Immature natural killer cell (primary cell): ENCODE measurements around the gene EVI5. TPM values are rescaled to one million over a fixed set of nuclear protein-coding genes. Genes with fewer than 3 reads are reported as not detected.
"Not testable (repeated sequence)": the region's sequence is repeated elsewhere in the genome, so short reads cannot be mapped to it uniquely, and the experiment has no call there.

ENCODE experiments used
- DNase-seq, 3 donors: peaks; one replicate each; pipeline ENCODE4 v3.0.0; 2022; ENCODE audit warnings: mixed read lengths in 1 of 3
- H3K27ac Mint-ChIP-seq, 6 donors: one replicate each; pipeline ENCODE4 v1.8.0; 2020; ENCODE audit warnings: mixed read lengths in 6 of 6, mild to moderate bottlenecking in 5 of 6, inconsistent platforms in 4 of 6, moderate library complexity in 3 of 6
- H3K27me3 Mint-ChIP-seq, 3 donors: one replicate each; pipeline ENCODE4 v1.8.0; 2020 to 2021; ENCODE audit warnings: low read depth in 3 of 3, mild to moderate bottlenecking in 3 of 3, mixed read lengths in 3 of 3, moderate library complexity in 3 of 3, inconsistent platforms in 1 of 3
- H3K36me3 Mint-ChIP-seq, 3 donors: one replicate each; pipeline ENCODE4 v1.8.0; 2020; ENCODE audit warnings: mixed read lengths in 3 of 3, inconsistent platforms in 2 of 3, mild to moderate bottlenecking in 2 of 3
- H3K4me1 Mint-ChIP-seq, 2 donors: one replicate each; pipeline ENCODE4 v1.8.0; 2020; ENCODE audit warnings: inconsistent platforms in 2 of 2, mild to moderate bottlenecking in 2 of 2, mixed read lengths in 2 of 2, moderate library complexity in 1 of 2
- H3K4me3 Mint-ChIP-seq, 5 donors: one replicate each; pipeline ENCODE4 v1.8.0; 2020; ENCODE audit warnings: mild to moderate bottlenecking in 5 of 5, mixed read lengths in 5 of 5, inconsistent platforms in 3 of 5, moderate library complexity in 3 of 5
- H3K9me3 Mint-ChIP-seq, 6 donors: one replicate each; pipeline ENCODE4 v1.8.0; 2020; ENCODE audit warnings: mild to moderate bottlenecking in 6 of 6, mixed read lengths in 6 of 6, inconsistent platforms in 4 of 6, moderate library complexity in 3 of 6
- polyA plus RNA-seq, 3 donors: library from polyadenylated mRNA; unstranded; fragments of 300-500 nt; fragmentation: Illumina TruSeq; gene quantifications; one replicate each; pipeline ENCODE4 v1.2.3, GENCODE V29; 2021

EVI5 gene
- polyA plus RNA-seq, 3 donors from 2014 or later = 0.39 to 2.2 (median 1.7) TPM

GRCh38 chr1:92784021-92784638 is 778 bp downstream of the EVI5 start:
- Mint-ChIP-seq H3K36me3 (no peaks in the 10 kb centered on the region), H3K4me3 (peak overlapping the region; percentile 63 to 86 (median 78)), H3K4me1 (peaks cover 15 to 18% of the 10 kb centered on the region in 2 donors), H3K9me3 (peaks cover 0 to 2% (median 0%) of the 10 kb centered on the region in 6 donors), H3K27ac (peak overlapping the region in 3 of 6 donors; percentile 45 to 78 (median 47)), H3K27me3 (peaks cover 7 to 38% (median 33%) of the 10 kb centered on the region in 3 donors)
- peak; percentile 52 to 61 (median 57) for DNase-seq

- not testable (repeated sequence) for DNase-seq
- H3K4me1 Mint-ChIP-seq = peaks cover 15 to 18% of the 10 kb centered on the region in 2 donors
Measured at GRCh38 chr1:92783550-92783949, 1.4 kb downstream of the EVI5 start.

GRCh38 chr1:92778376-92778775 is 6.5 kb downstream of the EVI5 start:
- Mint-ChIP-seq H3K27ac (no peak overlapping the region), H3K4me1 (no peaks in the 10 kb centered on the region), H3K9me3 (peaks cover 0 to 2% (median 0%) of the 10 kb centered on the region in 6 donors), H3K36me3 (no peaks in the 10 kb centered on the region), H3K27me3 (peaks cover 4 to 23% (median 22%) of the 10 kb centered on the region in 3 donors), H3K4me3 (no peak overlapping the region)
- no peak for DNase-seq

More at GRCh38 chr1:92783550-92783949, 1.4 kb downstream of the EVI5 start:
- Mint-ChIP-seq H3K4me3 (peak overlapping the region; percentile 63 to 86 (median 78)), H3K27me3 (peaks cover 7 to 41% (median 33%) of the 10 kb centered on the region in 3 donors), H3K27ac (peak overlapping the region in 1 of 6 donors; percentile 47)
- H3K9me3 Mint-ChIP-seq, H3K36me3 Mint-ChIP-seq: not testable (repeated sequence)

GRCh38 chr1:92774407-92774806 is 10.5 kb downstream of the EVI5 start:
- peaks cover 0 to 4% (median 0%) of the 10 kb centered on the region in 3 donors for H3K36me3 Mint-ChIP-seq
- no peak overlapping the region for H3K27ac Mint-ChIP-seq
- no peaks in the 10 kb centered on the region for H3K4me1 Mint-ChIP-seq
- DNase-seq = no peak
- peaks cover 2 to 9% (median 9%) of the 10 kb centered on the region in 3 donors for H3K27me3 Mint-ChIP-seq
- peaks cover 0 to 3% (median 0%) of the 10 kb centered on the region in 6 donors for H3K9me3 Mint-ChIP-seq
- no peak overlapping the region for H3K4me3 Mint-ChIP-seq

- H3K27ac Mint-ChIP-seq, H3K9me3 Mint-ChIP-seq, H3K4me1 Mint-ChIP-seq, DNase-seq, H3K4me3 Mint-ChIP-seq, H3K36me3 Mint-ChIP-seq: not testable (repeated sequence)
- peaks cover 2 to 12% (median 5%) of the 10 kb centered on the region in 3 donors for H3K27me3 Mint-ChIP-seq
Measured at GRCh38 chr1:92773749-92774148, 11.2 kb downstream of the EVI5 start.

- Mint-ChIP-seq H3K27me3 (peaks cover 2 to 9% (median 3%) of the 10 kb centered on the region in 3 donors), H3K27ac (no peak overlapping the region), H3K36me3 (peaks cover 0 to 4% (median 4%) of the 10 kb centered on the region in 3 donors), H3K9me3 (peaks cover 0 to 4% (median 0%) of the 10 kb centered on the region in 6 donors), H3K4me3 (no peak overlapping the region), H3K4me1 (no peaks in the 10 kb centered on the region)
- no peak for DNase-seq
Measured at GRCh38 chr1:92769856-92770255, 15.1 kb downstream of the EVI5 start.

GRCh38 chr1:92768915-92769314 is 16.0 kb downstream of the EVI5 start:
- DNase-seq = no peak
- Mint-ChIP-seq H3K27me3 (peaks cover 1 to 7% (median 2%) of the 10 kb centered on the region in 3 donors), H3K4me1 (no peaks in the 10 kb centered on the region), H3K4me3 (no peak overlapping the region), H3K9me3 (peaks cover 0 to 4% (median 0%) of the 10 kb centered on the region in 6 donors), H3K36me3 (peaks cover 0 to 4% (median 4%) of the 10 kb centered on the region in 3 donors), H3K27ac (no peak overlapping the region)

- Mint-ChIP-seq H3K27ac (no peak overlapping the region), H3K4me3 (no peak overlapping the region), H3K36me3 (peaks cover 0 to 4% (median 4%) of the 10 kb centered on the region in 3 donors), H3K27me3 (peaks cover 1 to 7% (median 2%) of the 10 kb centered on the region in 3 donors), H3K4me1 (no peaks in the 10 kb centered on the region), H3K9me3 (peaks cover 0 to 4% (median 0%) of the 10 kb centered on the region in 6 donors)
- no peak for DNase-seq
Measured at GRCh38 chr1:92768296-92768695, 16.6 kb downstream of the EVI5 start.

GRCh38 chr1:92764116-92764515 is 20.8 kb downstream of the EVI5 start:
- H3K4me3 Mint-ChIP-seq = no peak overlapping the region
- H3K9me3 Mint-ChIP-seq = peaks cover 0 to 1% (median 0%) of the 10 kb centered on the region in 6 donors
- H3K4me1 Mint-ChIP-seq = no peaks in the 10 kb centered on the region
- no peak for DNase-seq
- H3K27me3 Mint-ChIP-seq = peaks cover 2 to 5% (median 4%) of the 10 kb centered on the region in 3 donors
- H3K36me3 Mint-ChIP-seq = peaks cover 0 to 4% (median 0%) of the 10 kb centered on the region in 3 donors
- H3K27ac Mint-ChIP-seq = no peak overlapping the region

- H3K9me3 Mint-ChIP-seq = no peaks in the 10 kb centered on the region
- no peak overlapping the region for H3K27ac Mint-ChIP-seq
Measured at GRCh38 chr1:92762355-92762754, 22.6 kb downstream of the EVI5 start.

GRCh38 chr1:92759361-92759760 is 25.5 kb downstream of the EVI5 start:
- no peak for DNase-seq
- no peaks in the 10 kb centered on the region for H3K4me1 Mint-ChIP-seq
- H3K27ac Mint-ChIP-seq = no peak overlapping the region
- peaks cover 2 to 6% (median 6%) of the 10 kb centered on the region in 3 donors for H3K27me3 Mint-ChIP-seq
- no peaks in the 10 kb centered on the region for H3K9me3 Mint-ChIP-seq
- no peaks in the 10 kb centered on the region for H3K36me3 Mint-ChIP-seq
- H3K4me3 Mint-ChIP-seq = no peak overlapping the region

More at GRCh38 chr1:92762355-92762754, 22.6 kb downstream of the EVI5 start:
- Mint-ChIP-seq H3K36me3 (no peaks in the 10 kb centered on the region), H3K27me3 (peaks cover 2 to 4% (median 2%) of the 10 kb centered on the region in 3 donors), H3K4me1 (no peaks in the 10 kb centered on the region), H3K4me3 (no peak overlapping the region)
- DNase-seq = no peak

GRCh38 chr1:92756537-92756936 is 28.4 kb downstream of the EVI5 start:
- Mint-ChIP-seq H3K4me3 (no peak overlapping the region), H3K27ac (no peak overlapping the region), H3K36me3 (no peaks in the 10 kb centered on the region), H3K9me3 (no peaks in the 10 kb centered on the region), H3K4me1 (no peaks in the 10 kb centered on the region), H3K27me3 (peaks cover 2 to 6% (median 6%) of the 10 kb centered on the region in 3 donors)
- no peak for DNase-seq

- Mint-ChIP-seq H3K27me3 (peaks cover 2 to 6% (median 6%) of the 10 kb centered on the region in 3 donors), H3K9me3 (no peaks in the 10 kb centered on the region), H3K4me1 (no peaks in the 10 kb centered on the region), H3K27ac (no peak overlapping the region), H3K4me3 (no peak overlapping the region), H3K36me3 (no peaks in the 10 kb centered on the region)
- no peak for DNase-seq
Measured at GRCh38 chr1:92755541-92756461, 29.1 kb downstream of the EVI5 start.

- no peaks in the 10 kb centered on the region for H3K4me1 Mint-ChIP-seq
- H3K27ac Mint-ChIP-seq = no peak overlapping the region
- no peak overlapping the region for H3K4me3 Mint-ChIP-seq
- H3K27me3 Mint-ChIP-seq = peaks cover 2 to 6% (median 3%) of the 10 kb centered on the region in 3 donors
- H3K36me3 Mint-ChIP-seq = no peaks in the 10 kb centered on the region
- no peak for DNase-seq
- no peaks in the 10 kb centered on the region for H3K9me3 Mint-ChIP-seq
Measured at GRCh38 chr1:92754719-92755050, 30.2 kb downstream of the EVI5 start.
